Pons (tissue), 1 donor: ENCODE results near the gene TOP2B.
A peak's percentile ranks its signal among the peaks of the same experiment; 100 is the strongest.

ENCODE experiments used
- DNase-seq: peaks from one replicate; pipeline ENCODE4 v3.0.0-alpha.2; 2016; ENCODE audit warnings: low spot score

Gene TOP2B

DNA sequence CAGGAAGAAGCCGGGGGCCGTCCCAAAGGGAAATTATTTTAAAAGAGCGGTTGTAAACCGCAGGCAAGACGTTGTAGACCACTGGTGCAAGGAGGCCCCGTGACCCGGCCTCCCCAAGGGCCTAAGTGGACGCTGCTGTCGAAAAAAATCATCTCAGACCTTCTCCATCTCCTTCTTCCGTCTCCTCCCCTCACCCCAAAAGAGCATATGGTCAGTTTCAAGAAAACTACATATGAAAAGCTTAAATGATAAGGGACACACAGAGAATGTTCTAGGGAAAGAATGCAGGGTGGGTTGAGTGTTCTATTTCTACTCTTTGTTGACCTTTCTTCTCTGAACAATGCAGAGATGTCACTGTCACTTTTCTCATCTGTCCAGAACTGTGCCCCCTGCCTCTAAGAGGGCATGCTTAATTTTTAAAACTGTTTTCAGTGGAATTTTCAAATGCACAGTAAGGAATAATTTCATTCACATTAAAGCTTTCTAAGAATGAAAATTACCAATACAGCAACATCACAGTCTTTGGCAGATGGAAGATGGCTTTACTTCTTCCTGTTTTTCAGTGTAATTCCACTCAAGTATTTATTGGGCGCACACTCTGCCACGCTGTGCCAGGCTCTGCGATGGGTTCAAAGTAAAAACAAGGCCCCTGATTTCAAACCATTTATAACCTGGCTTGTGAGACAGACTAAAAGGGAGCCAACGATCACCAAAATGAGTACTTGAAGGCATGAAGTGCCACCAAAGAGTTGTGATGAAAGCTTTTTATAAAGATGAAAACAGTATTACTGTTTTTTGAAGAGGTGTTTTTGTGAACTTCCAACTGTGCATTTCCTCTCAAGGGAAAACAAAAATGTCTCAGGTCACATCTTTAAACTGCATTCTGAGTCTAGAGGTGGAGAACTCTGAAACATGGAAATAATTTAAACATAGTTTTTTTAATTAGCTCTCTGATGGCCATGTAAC is 891 bp upstream of the TOP2B start:
- DNase-seq = peak; percentile 79

DNA sequence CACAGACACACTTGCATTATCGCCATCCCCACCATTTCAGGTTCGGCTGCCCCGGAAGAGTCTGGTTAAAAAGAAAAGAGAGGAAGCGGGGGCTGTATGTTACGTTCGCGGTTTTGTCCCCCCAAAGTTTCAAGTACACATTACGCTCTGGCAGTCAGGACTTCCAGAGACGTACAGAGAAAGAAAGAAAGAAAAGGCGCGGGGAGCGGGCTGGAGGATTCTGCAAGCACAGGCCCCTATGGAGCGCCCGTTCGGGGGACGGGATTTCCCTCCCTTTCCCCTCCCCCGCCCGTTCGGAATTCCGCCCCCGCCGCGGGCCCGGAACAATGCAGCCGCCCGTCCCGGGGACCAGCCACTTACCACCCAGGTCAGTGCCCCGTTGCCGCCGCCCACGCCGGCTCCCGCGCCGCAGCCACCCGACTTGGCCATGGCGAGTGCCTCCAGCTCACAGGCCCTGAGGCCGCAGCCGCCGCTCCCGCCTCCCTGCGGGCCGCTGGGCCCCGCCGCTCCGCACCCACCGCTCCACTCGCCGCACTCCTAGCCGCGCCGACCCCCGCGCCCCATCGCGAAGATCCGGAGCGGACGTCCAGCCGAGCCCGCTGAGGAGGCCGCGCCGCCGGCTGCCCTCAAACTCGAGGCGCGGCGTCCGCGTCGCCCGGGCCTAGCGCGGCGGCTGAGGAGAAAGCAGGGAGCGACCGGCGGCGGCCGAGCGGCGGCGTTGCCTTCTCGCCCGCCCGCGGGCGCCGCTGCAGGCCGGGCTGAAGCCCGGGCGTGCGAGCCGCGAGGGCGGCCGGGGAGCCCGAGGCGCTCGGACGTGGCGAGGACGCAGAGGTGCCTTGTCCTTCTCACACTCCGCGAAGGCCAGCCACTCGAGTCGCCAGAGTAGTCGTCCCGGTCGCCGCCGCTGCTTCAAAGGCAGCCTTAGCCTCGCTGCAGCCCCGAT is 567 bp downstream of the TOP2B start:
- DNase-seq = peak; percentile 59

- peak; percentile 56 for DNase-seq
Measured at GRCh38 chr3:25663347-25663868, 1.3 kb downstream of the TOP2B start.

DNA sequence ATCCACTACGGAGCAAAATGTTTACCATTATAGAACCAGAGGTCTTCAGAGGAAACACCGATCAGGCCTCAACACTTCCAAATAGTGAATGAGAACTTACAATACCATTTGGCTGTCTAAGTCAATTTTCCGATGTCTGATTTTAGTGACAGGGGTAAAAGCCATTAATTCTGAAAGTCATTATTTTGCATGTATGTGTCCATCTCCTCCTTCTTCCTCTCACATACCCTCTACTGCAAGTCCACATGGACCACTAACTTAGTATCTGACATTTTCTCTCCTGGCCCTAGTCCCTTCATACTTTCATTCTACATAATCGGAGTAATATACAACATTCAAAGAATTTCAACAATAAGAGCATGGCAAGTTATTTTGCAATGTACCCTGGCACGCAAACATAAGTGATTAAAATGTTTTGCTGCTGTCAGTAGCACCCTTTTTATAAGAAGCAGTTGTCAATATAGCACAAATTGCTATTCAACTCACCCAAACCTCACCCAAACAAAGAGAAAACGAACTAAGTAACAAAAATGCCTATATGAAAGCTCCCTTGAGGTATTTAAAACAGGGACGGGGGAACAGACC is 1.9 kb downstream of the TOP2B start:
- no peak for DNase-seq

DNA sequence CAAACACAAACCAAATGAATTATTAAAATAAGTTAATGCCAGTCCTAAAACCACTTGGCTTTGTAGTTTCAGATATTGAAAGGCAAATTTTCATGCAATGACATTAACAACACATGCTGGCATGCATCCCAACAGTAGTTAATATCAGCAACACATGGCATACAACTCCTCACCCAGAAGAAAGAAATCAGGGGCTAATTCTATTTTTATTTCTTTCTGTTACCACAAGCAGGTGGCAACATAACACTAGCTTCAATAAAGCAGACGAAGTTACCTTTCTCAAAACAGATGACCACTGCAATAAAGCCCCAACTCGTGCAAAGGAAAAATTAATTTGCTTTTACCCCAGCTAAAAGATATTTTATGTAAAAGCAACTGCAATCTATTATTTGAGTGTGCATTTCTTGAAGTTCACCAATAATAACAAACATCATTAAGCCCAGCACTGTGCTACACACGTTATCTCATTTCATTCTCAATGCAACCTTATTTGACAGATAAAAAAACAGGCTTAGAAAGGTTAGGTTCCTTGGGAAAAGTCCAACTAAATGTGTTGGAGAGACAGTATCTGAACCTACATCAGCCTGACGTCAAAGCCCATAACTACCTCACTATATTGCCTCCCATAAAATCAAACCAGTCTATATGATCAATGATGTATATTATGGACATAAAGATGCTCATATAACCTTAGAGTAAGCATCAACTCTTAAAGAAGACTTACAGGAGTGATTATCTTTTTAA is 2.8 kb downstream of the TOP2B start:
- DNase-seq = no peak

DNA sequence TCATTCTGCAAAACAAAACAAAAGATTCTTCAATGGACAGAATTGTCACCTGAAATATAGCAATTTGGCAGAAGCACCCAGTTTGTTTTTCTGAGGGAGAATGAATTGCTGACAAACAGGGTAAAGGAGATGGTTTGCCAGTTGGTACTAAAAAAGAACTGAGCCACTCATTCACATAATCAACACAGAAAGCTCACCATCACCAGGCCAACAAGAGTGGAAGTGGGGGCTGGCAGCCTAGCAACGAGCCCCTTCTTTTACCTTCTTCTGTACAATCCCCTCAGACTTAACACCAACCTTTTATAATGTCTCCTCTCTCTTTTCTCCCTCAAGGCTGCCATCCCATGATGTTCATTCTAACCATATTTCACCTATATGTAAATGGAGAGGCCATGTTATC is 5.9 kb downstream of the TOP2B start:
- DNase-seq = no peak

- DNase-seq = no peak
Measured at GRCh38 chr3:25657293-25657692, 7.4 kb downstream of the TOP2B start.

GRCh38 chr3:25655659-25656058 is 9.0 kb downstream of the TOP2B start:
- no peak for DNase-seq

DNA sequence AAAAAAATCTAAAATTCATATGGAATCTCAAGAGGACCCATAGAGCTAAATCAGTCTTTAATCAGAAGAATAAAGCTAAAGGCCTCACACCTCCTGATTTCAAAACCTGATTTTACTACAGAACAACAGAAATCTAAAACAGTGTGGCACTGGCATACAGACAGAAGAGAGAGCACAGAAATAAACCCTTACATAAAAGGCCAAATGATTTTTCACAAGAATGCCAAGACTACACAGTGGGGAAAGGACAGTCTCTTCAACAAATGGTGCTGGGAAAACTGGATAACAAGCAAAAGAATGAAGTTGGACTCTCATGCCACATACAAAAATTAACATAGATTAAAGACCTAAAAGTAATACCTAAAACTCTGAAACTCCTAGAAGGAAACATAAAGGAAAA is 10.1 kb downstream of the TOP2B start:
- DNase-seq = no peak

GRCh38 chr3:25653322-25653721 is 11.4 kb downstream of the TOP2B start:
- no peak for DNase-seq

DNA sequence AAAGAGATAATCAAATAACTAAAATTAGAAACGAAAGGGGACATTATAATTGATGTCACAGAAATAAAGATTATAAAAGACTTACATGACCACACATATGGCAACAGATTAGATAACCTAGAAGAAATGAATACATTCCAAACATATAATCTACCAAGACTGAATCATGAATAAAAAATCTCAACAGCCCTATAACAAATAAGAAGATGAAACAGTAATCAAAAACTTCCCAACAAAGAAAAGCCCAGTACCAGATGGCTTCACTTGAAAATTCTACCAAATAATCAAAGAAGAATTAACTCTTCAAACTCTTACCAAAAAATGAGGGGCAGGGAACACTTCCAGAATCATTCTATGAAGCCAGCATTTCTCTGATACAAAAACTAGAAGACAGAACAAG is 11.8 kb downstream of the TOP2B start:
- DNase-seq = no peak

GRCh38 chr3:25648925-25649830 is 15.5 kb downstream of the TOP2B start:
- no peak for DNase-seq

DNA sequence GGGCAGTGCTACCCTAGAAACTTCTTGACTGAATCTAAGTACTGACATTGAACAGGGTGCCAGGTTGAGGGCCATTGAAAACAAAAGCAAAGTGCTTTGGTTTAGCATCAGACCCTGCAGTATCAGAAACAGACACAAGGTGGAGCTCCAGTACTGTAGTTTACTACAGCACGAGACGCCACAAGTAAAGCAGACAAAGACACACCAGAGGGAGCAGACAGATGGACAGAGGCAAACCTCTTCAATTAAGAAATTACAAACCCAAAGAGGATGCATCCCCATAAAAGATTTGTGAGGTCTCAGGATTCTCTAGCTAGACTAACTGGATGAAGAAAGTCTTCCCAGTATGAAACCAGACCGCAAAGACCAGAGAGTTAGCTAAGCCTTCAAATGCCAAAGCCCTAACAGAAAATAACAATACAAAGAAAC is 16.6 kb downstream of the TOP2B start:
- DNase-seq = peak; percentile 81

DNA sequence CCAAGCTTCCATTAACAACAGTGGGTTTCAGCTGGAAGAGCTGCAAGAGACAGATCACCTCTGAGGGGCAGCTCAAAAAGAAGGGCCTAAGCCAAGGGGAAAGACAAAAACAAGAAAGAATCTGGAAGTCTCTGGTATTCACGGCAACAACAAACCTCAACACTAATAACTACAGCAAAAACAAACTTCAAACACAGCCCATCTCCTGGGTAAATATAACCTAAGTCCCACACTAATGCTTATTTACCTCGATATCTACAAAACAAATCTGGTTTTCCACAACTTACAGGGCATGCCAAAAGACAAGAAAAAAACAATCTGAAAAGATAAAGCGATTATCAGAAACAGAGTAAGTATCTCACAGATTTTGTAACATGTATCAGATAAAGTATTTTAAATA is 29.7 kb downstream of the TOP2B start:
- DNase-seq = no peak

GRCh38 chr3:25633919-25634318 is 30.8 kb downstream of the TOP2B start:
- DNase-seq = no peak

GRCh38 chr3:25631989-25632388 is 32.7 kb downstream of the TOP2B start:
- no peak for DNase-seq

GRCh38 chr3:25621087-25621486 is 43.6 kb downstream of the TOP2B start:
- DNase-seq = no peak

DNA sequence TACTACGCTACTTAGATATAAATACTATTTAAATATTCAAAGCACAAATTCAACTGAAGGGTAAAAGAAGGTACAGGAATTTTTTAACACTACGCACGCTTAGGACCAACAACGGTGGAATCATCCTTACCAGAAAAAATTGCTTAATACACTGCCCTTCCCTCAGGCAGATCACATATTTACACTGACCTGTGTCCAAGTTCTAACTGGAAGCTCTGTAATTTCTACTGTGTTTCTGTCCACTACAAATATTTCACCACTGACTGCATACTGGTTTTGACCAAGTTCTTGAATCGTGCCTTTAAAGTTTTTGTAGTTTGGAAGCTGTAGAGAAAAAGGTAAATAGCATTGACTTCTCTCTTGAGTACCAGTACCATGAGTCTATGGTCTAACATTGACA is 44.2 kb downstream of the TOP2B start:
- no peak for DNase-seq

DNA sequence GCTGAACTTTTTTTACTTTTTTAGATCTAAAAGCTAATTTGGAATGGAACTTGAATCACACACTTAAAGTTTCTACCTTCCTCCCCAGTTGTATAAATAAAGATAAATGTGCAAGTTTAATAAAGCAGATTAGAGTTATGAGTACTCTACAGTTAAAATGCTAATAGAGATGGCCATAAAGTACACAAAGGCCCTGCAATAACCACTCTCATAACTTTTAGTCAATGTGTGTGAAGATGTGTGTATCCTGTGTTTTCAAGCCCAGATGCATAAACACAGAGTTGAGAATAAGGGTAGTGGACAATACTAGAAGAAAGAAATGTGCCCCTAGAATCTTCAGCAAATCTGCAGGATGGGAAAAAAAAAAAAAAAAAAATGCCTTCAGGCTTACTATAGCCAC is 45.3 kb downstream of the TOP2B start:
- DNase-seq = no peak

DNA sequence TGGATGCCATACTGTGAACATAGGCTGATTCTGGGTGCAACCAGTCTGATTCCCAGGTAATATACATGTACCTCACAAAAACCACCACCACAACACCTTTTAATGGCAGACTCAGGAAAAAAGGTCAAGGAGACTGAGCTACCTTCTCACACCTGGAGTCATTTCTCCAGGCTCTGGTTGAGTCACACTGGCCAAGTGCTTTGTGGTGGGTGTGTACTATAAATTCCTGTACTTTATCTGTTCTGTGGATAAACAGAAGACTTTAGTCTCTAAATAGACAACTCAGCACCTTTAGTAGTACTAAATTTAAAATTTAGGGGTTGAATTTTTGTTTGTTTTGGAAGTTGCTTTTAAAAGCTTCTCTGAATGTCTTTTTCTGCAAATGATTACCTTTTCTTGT is 46.7 kb downstream of the TOP2B start:
- no peak for DNase-seq
